DOHH2 (cell line): Measurements from ENCODE around the gene TM4SF4.

Experiments
- EZH2phosphoT487 ChIP-seq: fragments of 200-600 bp; sonication (generic); IDR thresholded peaks from 2 replicates; pipeline ENCODE4 v1.6.1; 2017; ENCODE audit warnings: borderline replicate concordance, mild to moderate bottlenecking, antibody characterized with exemption, low read length, moderate library complexity, mixed read lengths
- TF ChIP-seq, protein P1 (sequence below): fragments of 200-600 bp; sonication (generic); IDR thresholded peaks from one replicate; pipeline ENCODE4 v1.5.1; 2014; ENCODE audit warnings: antibody characterized with exemption, mild to moderate bottlenecking, low read depth, low read length; ENCODE audit not compliant: poor library complexity, severe bottlenecking

DNA sequence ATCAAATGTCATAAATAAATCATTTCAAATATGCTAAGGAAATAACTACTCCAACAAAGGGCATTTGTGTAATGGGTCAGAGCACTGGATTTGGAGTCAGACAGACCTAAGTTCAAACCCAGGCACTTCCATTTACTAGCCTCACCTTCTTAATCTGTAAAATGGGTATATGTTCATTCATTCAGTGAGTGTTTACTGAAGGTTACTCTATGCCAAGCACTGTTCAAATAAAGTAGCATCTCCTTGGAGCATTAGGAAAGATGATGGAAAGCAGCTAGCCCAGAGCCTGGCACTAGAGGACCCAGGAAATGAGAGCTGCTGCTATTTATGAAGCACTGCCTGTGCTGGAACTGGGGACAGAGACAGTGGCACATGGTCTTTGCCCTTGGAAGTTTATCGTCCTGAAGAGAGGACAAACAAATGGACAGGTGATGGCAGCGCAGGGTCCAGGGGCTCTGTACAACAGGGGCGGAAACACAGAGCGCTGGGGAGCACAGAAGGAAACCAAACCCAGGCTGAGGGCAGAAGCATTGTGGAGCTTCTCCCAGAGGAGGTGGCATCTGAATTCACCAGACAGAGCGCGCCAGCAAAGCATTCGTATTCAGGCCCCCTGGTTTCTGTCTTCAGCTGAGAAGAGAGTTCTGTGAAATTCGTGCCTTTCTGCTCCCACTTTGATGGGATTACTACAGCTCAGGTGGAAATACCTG is 19.0 kb downstream of the TM4SF4 start:
- TF ChIP-seq, protein P1, sequence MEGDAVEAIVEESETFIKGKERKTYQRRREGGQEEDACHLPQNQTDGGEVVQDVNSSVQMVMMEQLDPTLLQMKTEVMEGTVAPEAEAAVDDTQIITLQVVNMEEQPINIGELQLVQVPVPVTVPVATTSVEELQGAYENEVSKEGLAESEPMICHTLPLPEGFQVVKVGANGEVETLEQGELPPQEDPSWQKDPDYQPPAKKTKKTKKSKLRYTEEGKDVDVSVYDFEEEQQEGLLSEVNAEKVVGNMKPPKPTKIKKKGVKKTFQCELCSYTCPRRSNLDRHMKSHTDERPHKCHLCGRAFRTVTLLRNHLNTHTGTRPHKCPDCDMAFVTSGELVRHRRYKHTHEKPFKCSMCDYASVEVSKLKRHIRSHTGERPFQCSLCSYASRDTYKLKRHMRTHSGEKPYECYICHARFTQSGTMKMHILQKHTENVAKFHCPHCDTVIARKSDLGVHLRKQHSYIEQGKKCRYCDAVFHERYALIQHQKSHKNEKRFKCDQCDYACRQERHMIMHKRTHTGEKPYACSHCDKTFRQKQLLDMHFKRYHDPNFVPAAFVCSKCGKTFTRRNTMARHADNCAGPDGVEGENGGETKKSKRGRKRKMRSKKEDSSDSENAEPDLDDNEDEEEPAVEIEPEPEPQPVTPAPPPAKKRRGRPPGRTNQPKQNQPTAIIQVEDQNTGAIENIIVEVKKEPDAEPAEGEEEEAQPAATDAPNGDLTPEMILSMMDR: no peak
- TF ChIP-seq EZH2phosphoT487: no peak
